Skin epidermis (tissue), 12 donors: Measurements from ENCODE around the gene NECAB2.
"Not testable (repeated sequence)": the region's sequence is repeated elsewhere in the genome, so short reads cannot be mapped to it uniquely, and the experiment has no call there.

ENCODE experiments used
- H3K27ac ChIP-seq, 21 experiments: fragments of 200-600 bp; sonication (generic) in 11 of 21; one replicate each; pipeline ENCODE4 v1.5.0; 2020; ENCODE audit warnings: mild to moderate bottlenecking in 3 of 21, inconsistent platforms in 2 of 21, moderate library complexity in 2 of 21
- H3K4me3 ChIP-seq, 7 experiments: fragments of 200-600 bp; sonication (generic) in 2 of 7; one replicate each; pipeline ENCODE4 v1.5.0; 2020; ENCODE audit warnings: inconsistent platforms in 2 of 7, mild to moderate bottlenecking in 2 of 7, moderate library complexity in 1 of 7

The NECAB2 gene

GRCh38 chr16:83948914-83949723 lies 18.9 kb upstream of the NECAB2 start:
- H3K27ac ChIP-seq = no peak overlapping the region

GRCh38 chr16:83949724-83950001 lies 18.4 kb upstream of the NECAB2 start:
- no peak overlapping the region for H3K4me3 ChIP-seq
- H3K27ac ChIP-seq = no peak overlapping the region

More at GRCh38 chr16:83948914-83949723, 18.9 kb upstream of the NECAB2 start:
- H3K4me3 ChIP-seq = no peak overlapping the region

- H3K27ac ChIP-seq, H3K4me3 ChIP-seq: not testable (repeated sequence)
Measured at GRCh38 chr16:83950862-83951399, 17.1 kb upstream of the NECAB2 start.

GRCh38 chr16:83951544-83951943 lies 16.5 kb upstream of the NECAB2 start:
- no peak overlapping the region for H3K4me3 ChIP-seq
- no peak overlapping the region for H3K27ac ChIP-seq

- peak overlapping the region in 6 of 7 experiments; percentile 39 to 53 (median 48) for H3K4me3 ChIP-seq
Measured at GRCh38 chr16:83952587-83952939, 15.5 kb upstream of the NECAB2 start.

GRCh38 chr16:83952940-83953795 lies 14.9 kb upstream of the NECAB2 start, which contains the start of gene OSGIN1:
Gene OSGIN1, plus strand, starts transcription at chr16:83953240. Its CDS starts 4,432 bp downstream, at chr16:83957672.
- H3K4me3 ChIP-seq = peak within 1 kb of the TSS; percentile 39 to 53 (median 45)
- peak within 1 kb of the TSS in 20 of 21 experiments; percentile 21 to 91 (median 68) for H3K27ac ChIP-seq

More at GRCh38 chr16:83952587-83952939, 15.5 kb upstream of the NECAB2 start:
- peak overlapping the region in 16 of 21 experiments; percentile 24 to 91 (median 72) for H3K27ac ChIP-seq

- peak overlapping the region; percentile 39 to 53 (median 45) for H3K4me3 ChIP-seq
- peak overlapping the region in 17 of 21 experiments; percentile 21 to 91 (median 75) for H3K27ac ChIP-seq
Measured at GRCh38 chr16:83953796-83954576, 14.1 kb upstream of the NECAB2 start.

- Histone ChIP-seq H3K27ac (peak overlapping the region in 1 of 21 experiments; percentile 11), H3K4me3 (no peak overlapping the region)
Measured at GRCh38 chr16:83954577-83955016, 13.4 kb upstream of the NECAB2 start.

GRCh38 chr16:83955218-83956130 lies 12.6 kb upstream of the NECAB2 start:
- Histone ChIP-seq H3K27ac (no peak overlapping the region), H3K4me3 (no peak overlapping the region)

- Histone ChIP-seq H3K4me3 (no peak overlapping the region), H3K27ac (no peak overlapping the region)
Measured at GRCh38 chr16:83956336-83957289, 11.4 kb upstream of the NECAB2 start.

GRCh38 chr16:83957296-83957855 lies 10.7 kb upstream of the NECAB2 start:
- Histone ChIP-seq H3K27ac (no peak overlapping the region), H3K4me3 (no peak overlapping the region)

- H3K27ac ChIP-seq = no peak overlapping the region
- H3K4me3 ChIP-seq = no peak overlapping the region
Measured at GRCh38 chr16:83958137-83958845, 9.8 kb upstream of the NECAB2 start.

GRCh38 chr16:83958846-83959565 lies 9.0 kb upstream of the NECAB2 start:
- Histone ChIP-seq H3K27ac (no peak overlapping the region), H3K4me3 (no peak overlapping the region)

- no peak overlapping the region for H3K4me3 ChIP-seq
Measured at GRCh38 chr16:83959656-83960434, 8.2 kb upstream of the NECAB2 start.

More at GRCh38 chr16:83959656-83960434, 8.2 kb upstream of the NECAB2 start:
- H3K27ac ChIP-seq = no peak overlapping the region
